GM19035 (cell line): ENCODE results near the gene FABP1.

Experiments used
- ATAC-seq: cut with Tn5 transposase; IDR thresholded peaks from one replicate; pipeline ENCODE4 v1.9.1; 2021; ENCODE audit not compliant: unreplicated experiment

FABP1 gene

GRCh38 chr2:88116669-88117432 is 11.0 kb downstream of the FABP1 start:
- no peak for ATAC-seq

- no peak for ATAC-seq
These were observed 11.9 kb downstream of the FABP1 start for GRCh38 chr2:88115825-88116518.

- ATAC-seq = no peak
These were observed 13.0 kb downstream of the FABP1 start for GRCh38 chr2:88114889-88115288.

- ATAC-seq = no peak
These were observed 14.8 kb downstream of the FABP1 start for GRCh38 chr2:88113069-88113468.

DNA sequence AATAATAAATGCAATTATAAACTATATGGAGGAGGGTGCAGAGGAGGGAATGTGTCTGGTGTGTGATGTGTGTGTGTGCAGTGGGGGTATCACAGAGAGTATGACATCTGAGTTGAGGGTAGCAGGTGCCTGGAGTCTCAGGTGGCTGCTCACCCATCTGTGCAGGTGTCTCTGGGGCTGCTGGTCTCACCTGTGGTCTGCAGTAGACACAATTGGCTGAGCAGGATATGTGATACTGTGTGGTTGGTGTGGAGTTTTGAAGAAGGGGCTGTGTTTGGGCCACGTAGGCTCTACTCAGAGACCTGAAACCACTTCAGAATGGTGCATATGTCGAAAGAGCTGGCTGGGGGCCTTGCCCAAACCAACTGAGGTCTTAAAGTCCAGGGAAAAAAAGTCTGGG is 17.0 kb downstream of the FABP1 start:
- no peak for ATAC-seq

DNA sequence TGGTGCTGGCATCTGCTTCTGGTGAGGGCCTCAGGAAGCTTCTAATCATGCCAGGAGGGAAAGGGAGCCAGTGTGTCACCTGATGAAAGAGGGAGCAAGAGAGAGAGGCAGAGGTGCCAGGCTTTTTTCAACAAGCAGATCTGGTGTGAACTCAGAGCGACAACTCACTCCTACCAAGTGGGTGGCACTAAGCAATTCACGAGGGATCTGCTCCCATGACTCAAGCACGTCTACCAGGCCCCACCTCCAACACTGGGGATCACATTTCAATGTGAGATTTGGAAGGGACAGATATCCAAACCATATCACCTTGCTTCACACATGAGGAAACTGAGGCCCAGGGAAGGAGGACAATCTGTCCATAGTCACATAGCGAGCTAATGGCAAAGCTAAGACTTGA is 19.1 kb downstream of the FABP1 start:
- ATAC-seq = no peak

GRCh38 chr2:88100489-88100858 is 27.4 kb downstream of the FABP1 start:
- no peak for ATAC-seq

- ATAC-seq = no peak
These were observed 27.9 kb downstream of the FABP1 start for GRCh38 chr2:88099798-88100488.

DNA sequence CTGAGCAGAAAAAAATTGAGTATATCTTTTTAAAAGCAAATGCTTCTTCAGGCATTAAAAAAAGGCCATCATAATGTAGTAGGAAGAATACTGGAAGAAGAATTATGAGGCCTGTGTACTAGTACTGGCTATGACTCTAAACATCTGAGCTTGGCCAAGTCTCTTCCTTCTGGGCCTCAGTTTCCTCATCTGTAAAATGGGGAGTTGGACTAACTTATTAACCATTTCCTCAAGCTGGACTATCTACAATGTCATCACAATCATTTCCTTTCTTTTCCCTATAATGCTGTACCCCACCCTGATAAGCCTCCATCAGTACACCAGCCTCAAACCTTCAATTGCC is 29.3 kb downstream of the FABP1 start:
- no peak for ATAC-seq

DNA sequence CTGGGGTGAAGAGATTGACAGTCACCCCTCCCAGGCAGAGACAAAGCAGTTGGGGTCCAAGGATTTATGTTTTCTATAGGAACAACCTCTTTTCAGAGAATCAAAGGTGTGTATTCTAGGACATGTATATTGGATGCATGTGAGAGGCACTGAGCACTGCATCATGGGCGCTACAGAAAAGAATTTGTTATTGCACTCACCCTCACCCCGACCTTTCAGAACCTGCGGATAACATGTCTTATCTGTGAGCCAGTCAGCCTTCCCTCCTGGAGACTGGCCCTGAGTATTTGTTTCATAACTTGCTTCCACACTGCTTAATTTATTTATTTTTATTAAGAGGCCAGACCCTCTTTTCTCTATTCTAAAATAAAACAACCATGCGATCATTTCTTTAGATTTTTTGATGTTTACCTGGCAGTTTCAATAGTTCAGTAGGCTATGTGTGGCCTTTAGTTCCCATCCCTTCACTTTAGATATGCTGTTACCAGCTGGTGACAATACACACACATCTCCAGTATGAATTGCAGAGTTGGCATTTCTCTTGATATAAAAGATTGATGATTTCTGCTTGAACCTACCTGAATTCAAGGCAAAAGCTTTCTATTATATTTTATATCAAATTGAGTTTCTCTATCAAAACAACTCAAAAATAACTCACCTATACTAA is 29.8 kb downstream of the FABP1 start:
- no peak for ATAC-seq

GRCh38 chr2:88097192-88097591 is 30.7 kb downstream of the FABP1 start:
- ATAC-seq = no peak

GRCh38 chr2:88096708-88097107 is 31.2 kb downstream of the FABP1 start:
- ATAC-seq = no peak

GRCh38 chr2:88095022-88095421 is 32.8 kb downstream of the FABP1 start:
- ATAC-seq = no peak

- no peak for ATAC-seq
These were observed 35.1 kb downstream of the FABP1 start for GRCh38 chr2:88092773-88093172.

GRCh38 chr2:88091943-88092342 is 35.9 kb downstream of the FABP1 start:
- no peak for ATAC-seq

DNA sequence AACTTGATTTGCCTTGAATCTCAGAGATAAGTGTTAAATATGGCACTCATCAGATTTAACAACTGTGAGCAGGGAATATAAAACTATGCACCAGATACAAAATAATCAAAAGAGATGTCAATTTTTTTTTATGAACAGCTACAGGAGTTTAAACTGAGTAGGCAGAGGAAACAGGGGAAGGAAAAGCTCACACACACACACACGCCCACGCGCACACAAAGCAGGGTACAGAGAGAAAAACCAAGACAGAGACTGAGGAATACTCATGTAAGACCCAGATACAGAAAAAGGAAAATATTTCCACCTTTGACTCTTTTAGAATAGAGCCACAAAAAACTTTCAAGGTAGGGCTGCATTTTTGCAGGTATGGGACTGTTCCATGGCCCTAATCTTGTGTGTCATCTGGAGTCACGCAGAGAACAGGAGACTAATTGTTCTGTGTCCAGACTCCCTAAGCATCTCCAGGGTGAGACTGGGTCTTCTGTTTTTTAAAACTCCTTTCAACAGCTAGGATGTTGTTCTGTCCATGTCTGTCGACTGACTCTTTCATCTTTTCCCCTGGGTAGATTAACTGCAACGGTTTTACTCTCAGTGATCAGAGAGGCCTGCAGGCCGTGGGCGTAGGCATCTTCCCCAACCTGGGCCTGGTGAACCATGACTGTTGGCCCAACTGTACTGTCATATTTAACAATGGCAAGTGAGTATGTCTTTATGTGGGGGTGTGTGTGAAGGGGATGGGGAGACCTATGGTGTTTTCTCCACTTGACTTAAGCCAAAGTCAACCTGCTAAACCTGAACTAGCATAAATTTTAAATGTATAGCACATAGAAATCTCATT is 37.2 kb downstream of the FABP1 start:
- no peak for ATAC-seq

DNA sequence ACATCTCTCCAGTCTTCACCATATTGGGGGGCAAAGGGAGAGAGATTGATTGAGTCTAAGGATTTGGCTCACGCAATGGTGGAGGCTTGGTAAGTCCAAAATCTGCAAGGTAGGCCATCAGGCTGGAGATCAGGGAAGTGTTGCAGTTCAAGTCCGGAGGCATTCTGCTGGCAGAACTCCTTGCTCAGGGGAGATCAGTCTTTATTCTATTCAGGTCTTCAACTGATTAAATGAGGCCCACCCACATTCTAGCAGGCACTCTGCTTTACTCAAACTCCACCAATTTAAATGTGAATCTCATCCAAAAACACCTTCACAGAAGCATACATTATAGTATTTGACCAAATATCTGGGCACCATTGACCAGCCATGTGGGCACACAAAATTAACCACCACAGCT is 38.9 kb downstream of the FABP1 start:
- no peak for ATAC-seq

GRCh38 chr2:88087763-88088162 is 40.1 kb downstream of the FABP1 start:
- ATAC-seq = no peak

DNA sequence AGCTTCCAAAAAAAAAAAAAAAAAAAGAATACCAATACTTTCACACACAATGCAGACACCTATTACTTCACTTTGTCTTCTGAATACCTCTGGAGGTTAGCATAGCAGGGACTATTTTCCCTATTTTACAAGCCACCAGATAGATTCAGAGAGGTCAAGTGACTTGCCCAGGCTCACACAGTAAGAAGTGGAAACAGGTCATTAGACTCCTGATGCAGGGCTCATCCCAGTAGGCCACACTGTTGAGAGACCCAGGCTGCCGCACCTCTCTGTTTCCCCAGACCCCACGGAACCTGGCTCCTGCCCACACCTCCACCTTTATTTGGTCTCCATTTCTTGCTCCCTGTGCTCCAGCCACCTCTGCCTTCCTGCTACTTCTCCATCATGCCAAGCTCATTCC is 40.8 kb downstream of the FABP1 start:
- ATAC-seq = no peak

DNA sequence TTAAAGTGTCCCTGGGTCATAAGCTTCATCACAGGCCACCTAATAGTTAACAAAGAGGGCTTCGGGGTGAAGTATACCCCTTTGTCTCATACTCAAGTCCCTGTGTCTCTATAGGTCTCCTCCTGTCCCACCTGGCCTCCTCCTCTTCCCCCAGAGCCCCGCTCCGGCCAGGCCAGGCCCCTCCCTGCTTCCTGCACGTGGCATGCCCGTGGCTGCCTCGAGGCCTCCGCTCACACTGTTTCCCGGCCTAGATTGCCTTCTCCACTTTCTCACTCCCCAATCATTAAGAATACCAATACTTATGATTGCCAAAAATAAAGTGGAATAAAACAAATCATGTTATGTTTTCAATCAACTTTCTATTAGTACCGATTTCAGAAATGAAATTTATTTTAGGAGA is 41.5 kb downstream of the FABP1 start:
- ATAC-seq = no peak

- ATAC-seq = no peak
These were observed 42.3 kb downstream of the FABP1 start for GRCh38 chr2:88085602-88086001.
